OCI-LY7 (cell line): ENCODE data around the gene GRID1.

Experiments
- EZH2phosphoT487 ChIP-seq: fragments of 200-600 bp; sonication (generic); IDR thresholded peaks from 2 replicates; pipeline ENCODE4 v1.6.1; 2018; ENCODE audit warnings: low read depth, borderline replicate concordance, mild to moderate bottlenecking, mixed run types, antibody characterized with exemption, low read length, moderate library complexity, mixed read lengths
- TF ChIP-seq, protein P1 (sequence below): fragments of 200-600 bp; sonication (generic); conservative IDR thresholded peaks from 2 replicates; pipeline ENCODE4 v1.5.1; 2014; ENCODE audit warnings: mild to moderate bottlenecking, antibody characterized with exemption, low read length, moderate library complexity, mixed read lengths

DNA sequence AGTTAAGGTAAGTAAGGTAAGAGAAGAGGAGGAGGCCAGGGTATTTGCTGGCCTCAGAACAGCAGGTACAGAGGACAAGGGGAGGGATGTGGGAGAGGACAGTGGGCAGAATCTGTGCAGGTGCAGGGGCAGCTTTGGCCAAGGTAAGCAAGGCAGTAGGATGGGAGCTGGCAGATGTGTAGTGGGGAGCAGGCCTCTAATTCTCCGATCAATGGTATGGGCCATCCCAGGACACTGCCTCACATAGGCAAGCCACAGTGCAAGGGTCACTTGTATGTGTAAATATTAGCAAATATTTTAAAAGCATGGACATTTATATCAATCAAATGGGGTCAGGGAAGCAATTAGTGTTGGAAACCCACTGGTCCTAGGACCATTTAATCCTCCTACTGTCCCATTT, 373.5 kb downstream of the GRID1 start:
- no peak for TF ChIP-seq EZH2phosphoT487
- TF ChIP-seq, protein P1, sequence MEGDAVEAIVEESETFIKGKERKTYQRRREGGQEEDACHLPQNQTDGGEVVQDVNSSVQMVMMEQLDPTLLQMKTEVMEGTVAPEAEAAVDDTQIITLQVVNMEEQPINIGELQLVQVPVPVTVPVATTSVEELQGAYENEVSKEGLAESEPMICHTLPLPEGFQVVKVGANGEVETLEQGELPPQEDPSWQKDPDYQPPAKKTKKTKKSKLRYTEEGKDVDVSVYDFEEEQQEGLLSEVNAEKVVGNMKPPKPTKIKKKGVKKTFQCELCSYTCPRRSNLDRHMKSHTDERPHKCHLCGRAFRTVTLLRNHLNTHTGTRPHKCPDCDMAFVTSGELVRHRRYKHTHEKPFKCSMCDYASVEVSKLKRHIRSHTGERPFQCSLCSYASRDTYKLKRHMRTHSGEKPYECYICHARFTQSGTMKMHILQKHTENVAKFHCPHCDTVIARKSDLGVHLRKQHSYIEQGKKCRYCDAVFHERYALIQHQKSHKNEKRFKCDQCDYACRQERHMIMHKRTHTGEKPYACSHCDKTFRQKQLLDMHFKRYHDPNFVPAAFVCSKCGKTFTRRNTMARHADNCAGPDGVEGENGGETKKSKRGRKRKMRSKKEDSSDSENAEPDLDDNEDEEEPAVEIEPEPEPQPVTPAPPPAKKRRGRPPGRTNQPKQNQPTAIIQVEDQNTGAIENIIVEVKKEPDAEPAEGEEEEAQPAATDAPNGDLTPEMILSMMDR, result no peak
